Measurements from ENCODE around the gene CADM2. TPM values are rescaled to one million over a fixed set of nuclear protein-coding genes. Genes with fewer than 3 reads are reported as not detected.
A peak's percentile ranks its signal among the peaks of the same experiment; 100 is the strongest.

The CADM2 gene
- total and polyA plus RNA-seq, 2 experiments from 2014 or later: 13.3 to 47.5 TPM

- no peak for TF ChIP-seq REST (IDR thresholded peaks at IDR 0.05; ENCODE audit: unreplicated experiment)
- no peak for TF ChIP-seq EZH2 (IDR thresholded peaks at IDR 0.05; ENCODE audit: low read depth, unreplicated experiment)
- no peak for TF ChIP-seq NANOG (IDR thresholded peaks at IDR 0.05; ENCODE audit: borderline replicate concordance)
- no peak for TF ChIP-seq ZNF114 (CRISPR knock-in tag; IDR thresholded peaks at IDR 0.05)
- no peak for TF ChIP-seq EZH2phosphoT487 (IDR thresholded peaks at IDR 0.05; ENCODE audit: unreplicated experiment)
- TF ChIP-seq JUNB (IDR thresholded peaks at IDR 0.05; ENCODE audit: unreplicated experiment): no peak
- no peak for TF ChIP-seq ZNF331 (CRISPR knock-in tag; IDR thresholded peaks at IDR 0.05; ENCODE audit: low read depth)
- no peak for TF ChIP-seq STAT1 (IDR thresholded peaks at IDR 0.05; ENCODE audit: unreplicated experiment)
- TF ChIP-seq POLR2AphosphoS5 (IDR thresholded peaks at IDR 0.05; ENCODE audit: low read depth): no peak
- TF ChIP-seq CTCF (conservative IDR thresholded peaks at IDR 0.05; ENCODE audit: low read depth in 2 of 2): no peak
Measured at GRCh38 chr3:85627932-85628331, 669.1 kb downstream of the CADM2 start (continued).

GRCh38 chr3:85631070-85631469 is 672.3 kb downstream of the CADM2 start:
- Histone ChIP-seq H3K4me2 (no peak overlapping the region), H3K27ac (ENCODE audit: low read depth) (no peak overlapping the region), H3K9me2 (ENCODE audit: insufficient read depth) (no peaks in the 10 kb centered on the region), H3K4me1 (ENCODE audit: insufficient read depth) (peaks cover 20% of the 10 kb centered on the region), H3K79me2 (replicated peaks; ENCODE audit: insufficient read depth) (no peaks in the 10 kb centered on the region), H3K36me3 (ENCODE audit: insufficient read depth) (no peaks in the 10 kb centered on the region), H3K4me3 (no peak overlapping the region), H3F3A (replicated peaks; ENCODE audit: low read depth) (no peaks in the 10 kb centered on the region), H2AFZ (no peak overlapping the region), H4K20me1 (replicated peaks; ENCODE audit: insufficient read depth) (no peaks in the 10 kb centered on the region), H3K27me3 (ENCODE audit: insufficient read depth) (no peaks in the 10 kb centered on the region)
- Mint-ChIP-seq H3K4me3 (no peak overlapping the region), H3K36me3 (ENCODE audit: low read depth) (no peaks in the 10 kb centered on the region), H3K9me3 (no peaks in the 10 kb centered on the region), H3K27ac (no peak overlapping the region), H3K4me1 (peaks cover 13% of the 10 kb centered on the region), H3K27me3 (ENCODE audit: insufficient read depth, low read depth, poor library complexity) (no peaks in the 10 kb centered on the region)
- no peak for DNase-seq (ENCODE audit: low spot score)
- no peak for TF ChIP-seq JUNB (IDR thresholded peaks at IDR 0.05; ENCODE audit: unreplicated experiment)
- peak; percentile 48 for TF ChIP-seq REST (IDR thresholded peaks at IDR 0.05; ENCODE audit: unreplicated experiment)
- no peak for ATAC-seq
